ENCODE results near the gene ECI1.

GRCh38 chr16:2196981-2197511, 54.3 kb downstream of the ECI1 start:
- TF ChIP-seq POLR2AphosphoS5 (IDR thresholded peaks at IDR 0.05; ENCODE audit: low read depth, low read length) (no peak), TAF1 (IDR thresholded peaks at IDR 0.05; ENCODE audit: borderline replicate concordance, insufficient read depth, low read length) (no peak), REST (IDR thresholded peaks at IDR 0.05; ENCODE audit: insufficient read depth in 1 of 2, low read depth in 2 of 2, low read length in 2 of 2) (no peak)
